PC-3 (cell line): ENCODE results near the gene CLASP1. TPM values are rescaled to one million over a fixed set of nuclear protein-coding genes. Genes with fewer than 3 reads are reported as not detected.
"Not testable (repeated sequence)": the region's sequence is repeated elsewhere in the genome, so short reads cannot be mapped to it uniquely, and the experiment has no call there.

ENCODE experiments used
- ATAC-seq: fragments of 200-7000 bp; cut with Tn5 transposase; 2 replicates; pipeline ENCODE4 v1.9.1; 2020; ENCODE audit warnings: mild to moderate bottlenecking, moderate library complexity
- BruUV-seq: library from RNA; stranded (reverse); fragments of 400-500 nt; replicated peaks from 2 replicates; lab custom pipeline; 2021; lab: Mats Ljungman, UMichigan
- CTCF ChIA-PET: fragments of 300-600 bp; sonication (Branson Sonifier 250); formaldehyde crosslinking; loops from one replicate; lab custom pipeline; 2022; ENCODE audit warnings: antibody characterized with exemption; lab: Charles Lee
- POLR2A ChIA-PET: fragments of 300-600 bp; sonication (Branson Sonifier 250); formaldehyde crosslinking; loops from one replicate; lab custom pipeline; 2022; ENCODE audit warnings: antibody characterized with exemption; ENCODE audit not compliant: unreplicated experiment; lab: Charles Lee
- DNase-seq: peaks from one replicate; pipeline ENCODE4 v3.0.0-alpha.2; 2015
- H2AFZ ChIP-seq: fragments of 300-600 bp; sonication (generic); 2 replicates; pipeline ENCODE4 v1.6.0; 2016; ENCODE audit warnings: antibody characterized with exemption, low read length
- H3F3A ChIP-seq: fragments of 300-600 bp; sonication (generic); one replicate; pipeline ENCODE4 v1.6.0; 2017; ENCODE audit warnings: antibody characterized with exemption, low read length, control low read depth, mild to moderate bottlenecking; ENCODE audit not compliant: unreplicated experiment
- H3K27ac ChIP-seq: fragments of 300-600 bp; sonication (generic); 2 replicates; pipeline ENCODE4 v1.5.1; 2016; ENCODE audit warnings: mild to moderate bottlenecking, low read length
- H3K27me3 ChIP-seq: fragments of 300-600 bp; sonication (generic); 2 replicates; pipeline ENCODE4 v1.6.1; 2016; ENCODE audit warnings: low read length, mixed read lengths
- H3K36me3 ChIP-seq: fragments of 300-600 bp; sonication (generic); 2 replicates; pipeline ENCODE4 v1.6.1; 2016; ENCODE audit warnings: low read depth, mixed run types, low read length, mixed read lengths
- H3K4me1 ChIP-seq: fragments of 300-600 bp; sonication (generic); 2 replicates; pipeline ENCODE4 v1.5.1; 2016; ENCODE audit warnings: low read length; ENCODE audit not compliant: insufficient read depth
- H3K4me2 ChIP-seq: fragments of 300-600 bp; sonication (generic); 2 replicates; pipeline ENCODE4 v1.6.0; 2016; ENCODE audit warnings: low read length
- H3K4me3 ChIP-seq: fragments of 300-600 bp; sonication (generic); 2 replicates; pipeline ENCODE4 v1.5.1; 2016; ENCODE audit warnings: mild to moderate bottlenecking, low read length, mixed read lengths
- H3K79me2 ChIP-seq: fragments of 300-600 bp; sonication (generic); 2 replicates; pipeline ENCODE4 v1.6.1; 2017; ENCODE audit warnings: low read length, mixed read lengths
- H3K9ac ChIP-seq: fragments of 300-600 bp; sonication (generic); 2 replicates; pipeline ENCODE4 v1.6.0; 2016; ENCODE audit warnings: mild to moderate bottlenecking, low read length
- H3K9me2 ChIP-seq: fragments of 300-600 bp; sonication (generic); replicated peaks from 2 replicates; pipeline ENCODE4 v1.6.1; 2016; ENCODE audit warnings: mixed run types, low read length, mixed read lengths
- H3K9me3 ChIP-seq: fragments of 300-600 bp; sonication (generic); 2 replicates; pipeline ENCODE4 v1.6.1; 2016; ENCODE audit warnings: low read length, mixed read lengths
- H4K20me1 ChIP-seq: fragments of 300-600 bp; sonication (generic); 2 replicates; pipeline ENCODE4 v1.6.1; 2016; ENCODE audit warnings: low read length, mixed read lengths
- EZH2 ChIP-seq: fragments of 300-600 bp; sonication (generic); IDR thresholded peaks from one replicate; pipeline ENCODE4 v1.6.1; 2017; ENCODE audit warnings: antibody characterized with exemption, mild to moderate bottlenecking, low read length; ENCODE audit not compliant: unreplicated experiment
- EZH2phosphoT487 ChIP-seq: fragments of 300-600 bp; sonication (generic); IDR thresholded peaks from 2 replicates; pipeline ENCODE4 v1.6.1; 2018; ENCODE audit warnings: mild to moderate bottlenecking, antibody characterized with exemption, low read length, borderline replicate concordance
- intact Hi-C: fragments of 100-400 bp; cut with micrococcal nuclease; formaldehyde crosslinking; loops from 2 replicates; pipeline ENCODE4 v1.9.0; 2023
- total RNA-seq: library from RNA; depleted of rRNA; stranded (reverse); fragments of >200 nt; gene quantifications from 2 replicates; pipeline ENCODE4 v1.2.3, GENCODE V29; 2014
- TF ChIP-seq, protein P1 (sequence below): fragments of 300-600 bp; sonication (generic); conservative IDR thresholded peaks from 2 replicates; pipeline ENCODE4 v1.5.1; 2017; ENCODE audit warnings: antibody characterized with exemption, low read depth, mild to moderate bottlenecking, low read length

The CLASP1 gene
- total RNA-seq, 1 experiment from 2014 or later: 24.3 TPM

GRCh38 chr2:121694398-121695170 is 45.3 kb upstream of the CLASP1 start:
- Histone ChIP-seq H4K20me1 (no peaks in the 10 kb centered on the region), H3K4me2 (peak overlapping the region; percentile 35), H3K79me2 (no peaks in the 10 kb centered on the region), H3K27ac (peak overlapping the region; percentile 4; the same call in 1 of the 2 replicates), H3K4me3 (no peak overlapping the region), H3K9me2 (no peaks in the 10 kb centered on the region), H3K9ac (no peak overlapping the region), H3K4me1 (peaks cover 39% of the 10 kb centered on the region), H2AFZ (peak overlapping the region; percentile 62), H3F3A (no peaks in the 10 kb centered on the region), H3K9me3 (no peaks in the 10 kb centered on the region), H3K27me3 (no peaks in the 10 kb centered on the region), H3K36me3 (no peaks in the 10 kb centered on the region)
- CTCF ChIA-PET: interaction anchor here (0.6 kb wide), 1 partner anchor 969 kb away, joined by 4 read pairs; no protein-coding TSS in a partner anchor
- no TSS peak for BruUV-seq
- POLR2A ChIA-PET: interaction anchor here (0.6 kb wide), 1 partner anchor 42 kb away, joined by 3 read pairs; the partner anchor contains the start of gene NIFK
- peak; percentile 43 for DNase-seq
- TF ChIP-seq EZH2: no peak
- TF ChIP-seq, protein P1, sequence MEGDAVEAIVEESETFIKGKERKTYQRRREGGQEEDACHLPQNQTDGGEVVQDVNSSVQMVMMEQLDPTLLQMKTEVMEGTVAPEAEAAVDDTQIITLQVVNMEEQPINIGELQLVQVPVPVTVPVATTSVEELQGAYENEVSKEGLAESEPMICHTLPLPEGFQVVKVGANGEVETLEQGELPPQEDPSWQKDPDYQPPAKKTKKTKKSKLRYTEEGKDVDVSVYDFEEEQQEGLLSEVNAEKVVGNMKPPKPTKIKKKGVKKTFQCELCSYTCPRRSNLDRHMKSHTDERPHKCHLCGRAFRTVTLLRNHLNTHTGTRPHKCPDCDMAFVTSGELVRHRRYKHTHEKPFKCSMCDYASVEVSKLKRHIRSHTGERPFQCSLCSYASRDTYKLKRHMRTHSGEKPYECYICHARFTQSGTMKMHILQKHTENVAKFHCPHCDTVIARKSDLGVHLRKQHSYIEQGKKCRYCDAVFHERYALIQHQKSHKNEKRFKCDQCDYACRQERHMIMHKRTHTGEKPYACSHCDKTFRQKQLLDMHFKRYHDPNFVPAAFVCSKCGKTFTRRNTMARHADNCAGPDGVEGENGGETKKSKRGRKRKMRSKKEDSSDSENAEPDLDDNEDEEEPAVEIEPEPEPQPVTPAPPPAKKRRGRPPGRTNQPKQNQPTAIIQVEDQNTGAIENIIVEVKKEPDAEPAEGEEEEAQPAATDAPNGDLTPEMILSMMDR: no peak
- TF ChIP-seq EZH2phosphoT487: no peak
- intact Hi-C loops: no loop called here
- ATAC-seq: peak; percentile 16; the same call in 1 of the 2 replicates

- CTCF ChIA-PET: not testable (repeated sequence)
Measured at GRCh38 chr2:121690572-121690971, 41.3 kb upstream of the CLASP1 start.

GRCh38 chr2:121690095-121690494 is 40.8 kb upstream of the CLASP1 start:
- 0 out of 2 replicates have a peak, but pooled peaks have one; percentile 22 for ATAC-seq
- no peak overlapping the region for H3K4me3 ChIP-seq
- no peak overlapping the region for H3K4me2 ChIP-seq
- CTCF ChIA-PET: no interaction called here
- no peak overlapping the region for H2AFZ ChIP-seq
- H4K20me1 ChIP-seq: no peaks in the 10 kb centered on the region
- H3K9me2 ChIP-seq: no peaks in the 10 kb centered on the region
- TF ChIP-seq EZH2phosphoT487 (no peak), EZH2 (no peak)
- intact Hi-C loops: no loop called here
- no TSS peak for BruUV-seq
- H3K36me3 ChIP-seq: no peaks in the 10 kb centered on the region
- no peaks in the 10 kb centered on the region for H3K9me3 ChIP-seq
- no peak for DNase-seq
- no peaks in the 10 kb centered on the region for H3F3A ChIP-seq
- POLR2A ChIA-PET: no interaction called here
- H3K4me1 ChIP-seq: peaks cover 10% of the 10 kb centered on the region
- no peak overlapping the region for H3K27ac ChIP-seq
- no peak overlapping the region for H3K9ac ChIP-seq
- no peaks in the 10 kb centered on the region for H3K79me2 ChIP-seq
- no peaks in the 10 kb centered on the region for H3K27me3 ChIP-seq

More at GRCh38 chr2:121690572-121690971, 41.3 kb upstream of the CLASP1 start:
- H3K79me2 ChIP-seq, H3K36me3 ChIP-seq, H2AFZ ChIP-seq, DNase-seq, H3K9ac ChIP-seq, H3K9me2 ChIP-seq, H3K27ac ChIP-seq, H3F3A ChIP-seq, intact Hi-C loops, H3K27me3 ChIP-seq, H3K4me3 ChIP-seq, H3K9me3 ChIP-seq, POLR2A ChIA-PET, ATAC-seq, H4K20me1 ChIP-seq, BruUV-seq, H3K4me2 ChIP-seq: not testable (repeated sequence)
- H3K4me1 ChIP-seq: peaks cover 12% of the 10 kb centered on the region
